Activated naive CD4-positive, alpha-beta T cell (primary cell): ENCODE results near the gene ATXN2.

Experiments
- DNase-seq, 4 experiments: peaks; one replicate each; lab custom pipeline; 2025; lab: John Stamatoyannopoulos, UW

Gene ATXN2

GRCh38 chr12:111438481-111438880 is 160.6 kb downstream of the ATXN2 start:
- peak in 2 of 4 experiments; percentile 35 to 56 for DNase-seq

GRCh38 chr12:111437816-111438454 is 161.2 kb downstream of the ATXN2 start:
- no peak for DNase-seq

GRCh38 chr12:111436811-111437210 is 162.3 kb downstream of the ATXN2 start:
- no peak for DNase-seq

GRCh38 chr12:111436266-111436665 is 162.8 kb downstream of the ATXN2 start:
- DNase-seq: no peak

- DNase-seq: no peak
These were observed 163.4 kb downstream of the ATXN2 start for GRCh38 chr12:111435661-111436201.

- peak; percentile 49 to 64 (median 56) for DNase-seq
These were observed 164.3 kb downstream of the ATXN2 start for GRCh38 chr12:111434680-111435338.

GRCh38 chr12:111434049-111434448 is 165.1 kb downstream of the ATXN2 start:
- DNase-seq: no peak

- DNase-seq: no peak
These were observed 167.3 kb downstream of the ATXN2 start for GRCh38 chr12:111431772-111432171.

GRCh38 chr12:111430433-111431353 is 168.4 kb downstream of the ATXN2 start:
- peak in 3 of 4 experiments; percentile 18 to 32 (median 29) for DNase-seq

GRCh38 chr12:111429828-111430432 is 169.2 kb downstream of the ATXN2 start:
- DNase-seq: peak in 1 of 4 experiments; percentile 30

- DNase-seq: no peak
These were observed 170.4 kb downstream of the ATXN2 start for GRCh38 chr12:111428728-111429175.

- no peak for DNase-seq
These were observed 170.9 kb downstream of the ATXN2 start for GRCh38 chr12:111428081-111428727.

GRCh38 chr12:111427417-111428074 is 171.6 kb downstream of the ATXN2 start:
- DNase-seq: no peak

- no peak for DNase-seq
These were observed 172.6 kb downstream of the ATXN2 start for GRCh38 chr12:111426344-111427185.

- no peak for DNase-seq
These were observed 173.5 kb downstream of the ATXN2 start for GRCh38 chr12:111425655-111426054.

GRCh38 chr12:111424793-111425251 is 174.3 kb downstream of the ATXN2 start:
- no peak for DNase-seq

- DNase-seq: no peak
These were observed 174.8 kb downstream of the ATXN2 start for GRCh38 chr12:111424189-111424792.

GRCh38 chr12:111420494-111420893 is 178.6 kb downstream of the ATXN2 start:
- DNase-seq: no peak

GRCh38 chr12:111419784-111420183 is 179.3 kb downstream of the ATXN2 start:
- DNase-seq: no peak
